SK-N-SH treated with all-trans-retinoic acid at 6 μM for 48 hours (cell line): ENCODE measurements around the gene RPLP2.

Source experiments
- ARNTL ChIP-seq: fragments of 450-650 bp; formaldehyde crosslinking; IDR thresholded peaks from 2 replicates; pipeline ENCODE4 v1.5.0; 2020; ENCODE audit warnings: low read depth, mild to moderate bottlenecking, moderate library complexity, borderline replicate concordance
- BACH2 ChIP-seq: fragments of 250-450 bp; sonication (Bioruptor Pico); IDR thresholded peaks from 2 replicates; pipeline ENCODE4 v1.9.0; 2021; ENCODE audit warnings: mild to moderate bottlenecking, borderline replicate concordance
- ESRRG ChIP-seq: fragments of 250-450 bp; sonication (Bioruptor Pico); IDR thresholded peaks from 2 replicates; pipeline ENCODE4 v1.6.1; 2021; ENCODE audit warnings: mild to moderate bottlenecking
- GLIS3 ChIP-seq: fragments of 250-450 bp; sonication (Bioruptor Pico); IDR thresholded peaks from 2 replicates; pipeline ENCODE4 v1.5.0; 2020; ENCODE audit warnings: mild to moderate bottlenecking, moderate library complexity
- PPARA ChIP-seq: fragments of 250-450 bp; sonication (Bioruptor Pico); IDR thresholded peaks from 2 replicates; pipeline ENCODE4 v1.5.0; 2020; ENCODE audit warnings: mild to moderate bottlenecking, borderline replicate concordance
- SNAI2 ChIP-seq: fragments of 250-450 bp; sonication (Bioruptor Pico); IDR thresholded peaks from 2 replicates; pipeline ENCODE4 v1.5.0; 2020; ENCODE audit warnings: mild to moderate bottlenecking, moderate library complexity
- TCF4 ChIP-seq: fragments of 250-450 bp; sonication (Bioruptor Pico); IDR thresholded peaks from 2 replicates; pipeline ENCODE4 v1.8.0; 2021; ENCODE audit warnings: mild to moderate bottlenecking, moderate library complexity, borderline replicate concordance
- ZC3H10 ChIP-seq: fragments of 250-450 bp; sonication (Bioruptor Pico); IDR thresholded peaks from 2 replicates; pipeline ENCODE4 v1.5.1; 2021; ENCODE audit warnings: mild to moderate bottlenecking, moderate library complexity
- ZFP3 ChIP-seq: fragments of 250-450 bp; sonication (Bioruptor Pico); IDR thresholded peaks from 2 replicates; pipeline ENCODE4 v1.5.0; 2020; ENCODE audit warnings: mild to moderate bottlenecking, moderate library complexity
- ZFP30 ChIP-seq: fragments of 450-650 bp; formaldehyde crosslinking; IDR thresholded peaks from 2 replicates; pipeline ENCODE4 v1.5.0; 2022; ENCODE audit warnings: mild to moderate bottlenecking, moderate library complexity
- ZNF565 ChIP-seq: fragments of 450-650 bp; formaldehyde crosslinking; conservative IDR thresholded peaks from 2 replicates; pipeline ENCODE4 v1.5.0; 2020; ENCODE audit warnings: low read depth, mild to moderate bottlenecking, moderate library complexity
- TF ChIP-seq, protein P1 (sequence below): fragments of 250-450 bp; sonication (Bioruptor Pico); IDR thresholded peaks from 2 replicates; pipeline ENCODE4 v1.5.1; 2021; ENCODE audit warnings: mild to moderate bottlenecking, moderate library complexity
- TF ChIP-seq, protein P2 (sequence below): fragments of 250-450 bp; sonication (Bioruptor Pico); IDR thresholded peaks from 2 replicates; pipeline ENCODE4 v1.8.0; 2021; ENCODE audit warnings: low read depth, mild to moderate bottlenecking, moderate library complexity, borderline replicate concordance
- TF ChIP-seq, protein P3 (sequence below): fragments of 250-450 bp; sonication (Bioruptor Pico); IDR thresholded peaks from 2 replicates; pipeline ENCODE4 v1.8.0; 2020; ENCODE audit warnings: mild to moderate bottlenecking, moderate library complexity, borderline replicate concordance

DNA sequence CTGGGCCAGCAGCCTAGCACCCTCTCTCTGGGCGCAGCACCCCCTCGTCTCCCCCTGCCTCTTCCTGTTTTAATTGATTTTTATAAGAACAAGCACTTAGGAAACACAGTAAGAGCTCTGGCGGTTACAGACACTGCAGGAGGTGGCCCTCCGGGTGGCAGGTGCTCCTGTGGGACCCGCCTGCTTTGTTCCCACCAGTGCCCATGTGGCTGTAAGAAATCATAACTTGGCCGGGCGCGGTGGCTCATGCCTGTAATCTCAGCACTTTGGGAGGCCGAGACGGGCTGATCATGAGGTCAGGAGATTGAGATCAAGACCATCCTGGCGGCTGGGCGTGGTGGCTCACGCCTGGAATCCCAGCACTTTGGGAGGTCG lies 51.3 kb downstream of the RPLP2 start:
- TF ChIP-seq ZFP3 (CRISPR knock-in tag) (no peak), GLIS3 (CRISPR knock-in tag) (no peak), ZNF565 (CRISPR knock-in tag) (no peak), ZFP30 (CRISPR knock-in tag) (no peak), ARNTL (CRISPR knock-in tag) (no peak), ZC3H10 (no peak), TCF4 (CRISPR knock-in tag) (no peak), SNAI2 (CRISPR knock-in tag) (no peak), ESRRG (CRISPR knock-in tag) (no peak), BACH2 (CRISPR knock-in tag) (no peak), PPARA (CRISPR knock-in tag) (no peak)
- TF ChIP-seq, protein P1, sequence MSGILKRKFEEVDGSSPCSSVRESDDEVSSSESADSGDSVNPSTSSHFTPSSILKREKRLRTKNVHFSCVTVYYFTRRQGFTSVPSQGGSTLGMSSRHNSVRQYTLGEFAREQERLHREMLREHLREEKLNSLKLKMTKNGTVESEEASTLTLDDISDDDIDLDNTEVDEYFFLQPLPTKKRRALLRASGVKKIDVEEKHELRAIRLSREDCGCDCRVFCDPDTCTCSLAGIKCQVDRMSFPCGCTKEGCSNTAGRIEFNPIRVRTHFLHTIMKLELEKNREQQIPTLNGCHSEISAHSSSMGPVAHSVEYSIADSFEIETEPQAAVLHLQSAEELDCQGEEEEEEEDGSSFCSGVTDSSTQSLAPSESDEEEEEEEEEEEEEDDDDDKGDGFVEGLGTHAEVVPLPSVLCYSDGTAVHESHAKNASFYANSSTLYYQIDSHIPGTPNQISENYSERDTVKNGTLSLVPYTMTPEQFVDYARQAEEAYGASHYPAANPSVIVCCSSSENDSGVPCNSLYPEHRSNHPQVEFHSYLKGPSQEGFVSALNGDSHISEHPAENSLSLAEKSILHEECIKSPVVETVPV (CRISPR knock-in tag), result no peak
- TF ChIP-seq, protein P2, sequence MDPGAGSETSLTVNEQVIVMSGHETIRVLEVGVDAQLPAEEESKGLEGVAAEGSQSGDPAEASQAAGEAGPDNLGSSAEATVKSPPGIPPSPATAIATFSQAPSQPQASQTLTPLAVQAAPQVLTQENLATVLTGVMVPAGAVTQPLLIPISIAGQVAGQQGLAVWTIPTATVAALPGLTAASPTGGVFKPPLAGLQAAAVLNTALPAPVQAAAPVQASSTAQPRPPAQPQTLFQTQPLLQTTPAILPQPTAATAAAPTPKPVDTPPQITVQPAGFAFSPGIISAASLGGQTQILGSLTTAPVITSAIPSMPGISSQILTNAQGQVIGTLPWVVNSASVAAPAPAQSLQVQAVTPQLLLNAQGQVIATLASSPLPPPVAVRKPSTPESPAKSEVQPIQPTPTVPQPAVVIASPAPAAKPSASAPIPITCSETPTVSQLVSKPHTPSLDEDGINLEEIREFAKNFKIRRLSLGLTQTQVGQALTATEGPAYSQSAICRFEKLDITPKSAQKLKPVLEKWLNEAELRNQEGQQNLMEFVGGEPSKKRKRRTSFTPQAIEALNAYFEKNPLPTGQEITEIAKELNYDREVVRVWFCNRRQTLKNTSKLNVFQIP, result no peak
- TF ChIP-seq, protein P3, sequence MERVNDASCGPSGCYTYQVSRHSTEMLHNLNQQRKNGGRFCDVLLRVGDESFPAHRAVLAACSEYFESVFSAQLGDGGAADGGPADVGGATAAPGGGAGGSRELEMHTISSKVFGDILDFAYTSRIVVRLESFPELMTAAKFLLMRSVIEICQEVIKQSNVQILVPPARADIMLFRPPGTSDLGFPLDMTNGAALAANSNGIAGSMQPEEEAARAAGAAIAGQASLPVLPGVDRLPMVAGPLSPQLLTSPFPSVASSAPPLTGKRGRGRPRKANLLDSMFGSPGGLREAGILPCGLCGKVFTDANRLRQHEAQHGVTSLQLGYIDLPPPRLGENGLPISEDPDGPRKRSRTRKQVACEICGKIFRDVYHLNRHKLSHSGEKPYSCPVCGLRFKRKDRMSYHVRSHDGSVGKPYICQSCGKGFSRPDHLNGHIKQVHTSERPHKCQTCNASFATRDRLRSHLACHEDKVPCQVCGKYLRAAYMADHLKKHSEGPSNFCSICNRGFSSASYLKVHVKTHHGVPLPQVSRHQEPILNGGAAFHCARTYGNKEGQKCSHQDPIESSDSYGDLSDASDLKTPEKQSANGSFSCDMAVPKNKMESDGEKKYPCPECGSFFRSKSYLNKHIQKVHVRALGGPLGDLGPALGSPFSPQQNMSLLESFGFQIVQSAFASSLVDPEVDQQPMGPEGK (CRISPR knock-in tag), result no peak
